ENCODE results near the gene RANBP17.

GRCh38 chr5:171336521-171337209 lies 474.8 kb downstream of the RANBP17 start:
- TF ChIP-seq SUZ12 (IDR thresholded peaks at IDR 0.05) (no peak), HDGF (IDR thresholded peaks at IDR 0.05; ENCODE audit: borderline replicate concordance) (no peak), LEF1 (IDR thresholded peaks at IDR 0.05; ENCODE audit: borderline replicate concordance) (no peak), FOXM1 (IDR thresholded peaks at IDR 0.05; ENCODE audit: borderline replicate concordance) (no peak), ARNT (IDR thresholded peaks at IDR 0.05) (no peak), SP1 (IDR thresholded peaks at IDR 0.05) (no peak), ZNF384 (IDR thresholded peaks at IDR 0.05) (no peak), FOXA1 (IDR thresholded peaks at IDR 0.05) (no peak), ELF4 (IDR thresholded peaks at IDR 0.05) (no peak), NFRKB (IDR thresholded peaks at IDR 0.05) (no peak), BHLHE40 (IDR thresholded peaks at IDR 0.05; ENCODE audit: borderline replicate concordance) (no peak)

All from HEK293T (cell line).